NCI-H774 (cell line): ENCODE data around the gene ADK.
"Not testable (repeated sequence)": the region's sequence is repeated elsewhere in the genome, so short reads cannot be mapped to it uniquely, and the experiment has no call there.

Source experiments
- DNase-seq: peaks from one replicate; lab custom pipeline; 2025; lab: John Stamatoyannopoulos, UW

The ADK gene

DNA sequence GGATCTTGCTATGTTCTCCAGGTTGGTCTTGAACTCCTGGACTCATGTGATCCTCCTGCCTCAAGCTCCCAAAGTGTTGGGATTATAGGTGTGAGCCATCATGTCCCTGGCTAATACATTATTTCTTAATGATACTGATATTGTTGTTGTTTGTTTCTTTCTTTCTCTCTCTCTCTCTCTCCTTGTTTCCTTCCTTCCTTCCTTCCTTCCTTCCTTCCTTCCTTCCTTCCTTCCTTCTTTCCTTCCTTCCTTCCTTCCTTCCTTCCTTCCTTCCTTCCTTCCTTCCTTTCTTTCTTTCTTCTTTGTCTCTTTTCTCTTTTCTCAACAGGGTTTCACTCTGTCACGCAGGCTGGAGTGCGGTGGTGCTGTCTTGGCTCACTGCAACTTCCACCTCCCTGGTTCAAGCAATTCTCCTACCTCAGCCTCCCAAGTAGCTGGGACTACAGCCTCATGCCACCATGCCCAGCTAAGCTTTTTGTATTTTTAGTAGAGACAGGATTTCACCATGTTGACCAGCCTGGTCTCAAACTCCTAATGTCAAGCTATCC, 149.1 kb downstream of the ADK start:
- not testable (repeated sequence) for DNase-seq

GRCh38 chr10:74300666-74301065, 149.6 kb downstream of the ADK start:
- no peak for DNase-seq

DNA sequence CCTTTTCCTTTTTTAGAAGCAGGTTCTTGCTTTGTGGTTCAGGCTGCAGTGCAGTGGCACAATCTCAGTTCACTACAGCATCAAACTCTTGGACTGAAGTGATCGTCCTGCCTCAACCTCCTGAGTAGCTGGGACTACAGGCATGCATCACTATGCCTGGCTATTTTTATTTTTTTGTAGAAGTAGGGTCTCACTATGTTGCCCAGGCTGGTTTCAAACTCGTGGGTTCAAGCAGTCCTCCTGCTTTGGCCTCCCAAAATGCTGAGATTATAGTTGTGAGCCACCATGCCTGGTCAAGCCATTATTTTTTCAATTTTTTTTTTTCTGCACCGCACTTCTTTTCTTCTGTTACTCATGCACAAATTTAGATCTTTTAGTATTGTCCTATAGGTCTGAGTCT, 154.7 kb downstream of the ADK start:
- no peak for DNase-seq

- no peak for DNase-seq
These were observed 155.4 kb downstream of the ADK start for GRCh38 chr10:74306227-74306982.

- no peak for DNase-seq
These were observed 156.1 kb downstream of the ADK start for GRCh38 chr10:74307061-74307651.

DNA sequence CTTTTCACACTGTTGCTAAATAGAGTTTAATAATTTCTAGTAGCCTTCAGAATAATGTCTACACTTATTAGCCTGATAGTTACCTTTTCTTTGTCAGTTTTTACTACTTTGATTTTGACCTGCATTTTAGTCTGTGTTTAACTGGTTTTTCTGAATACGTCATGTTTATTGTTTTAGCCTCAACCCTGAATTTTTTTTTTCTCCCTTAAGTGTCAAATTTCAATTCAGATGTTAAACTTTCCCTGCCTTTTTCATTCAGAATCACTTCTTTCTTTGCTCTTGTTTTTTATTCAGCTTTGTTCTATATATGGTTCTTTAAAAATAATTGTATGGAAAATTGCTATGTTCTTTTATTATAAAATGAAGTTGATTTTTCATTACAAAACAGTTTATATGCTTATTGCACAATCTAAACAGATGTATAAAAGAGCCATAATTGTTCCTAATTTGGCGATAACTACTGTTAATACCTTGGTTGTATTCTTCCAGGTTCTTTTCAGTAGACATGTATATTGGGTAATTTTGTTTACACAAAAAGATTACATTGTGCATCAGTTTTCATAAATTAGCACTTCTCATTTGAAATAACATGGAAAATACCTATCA, 159.7 kb downstream of the ADK start:
- DNase-seq: no peak

- no peak for DNase-seq
These were observed 163.1 kb downstream of the ADK start for GRCh38 chr10:74314166-74314565.

DNA sequence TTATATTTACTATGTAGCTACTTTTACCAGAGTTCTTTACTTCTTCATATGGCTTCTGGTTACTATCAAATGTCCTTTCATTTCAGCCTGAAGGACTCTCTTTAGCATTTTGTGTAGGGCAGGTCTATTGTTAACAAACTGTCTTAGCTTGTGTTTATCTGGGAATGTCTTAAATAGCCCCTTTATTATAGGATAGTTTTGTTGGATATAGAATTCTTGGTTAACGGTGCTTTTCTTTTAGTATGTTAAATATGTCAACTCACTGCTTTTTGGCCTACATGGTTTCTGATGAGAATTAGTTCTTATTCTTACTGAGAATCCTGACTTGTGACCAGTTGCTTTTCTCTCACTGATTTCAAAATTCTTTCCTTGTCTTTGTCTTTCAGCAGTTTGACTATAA, 169.0 kb downstream of the ADK start:
- no peak for DNase-seq

GRCh38 chr10:74320717-74321116, 169.7 kb downstream of the ADK start:
- DNase-seq: no peak

DNA sequence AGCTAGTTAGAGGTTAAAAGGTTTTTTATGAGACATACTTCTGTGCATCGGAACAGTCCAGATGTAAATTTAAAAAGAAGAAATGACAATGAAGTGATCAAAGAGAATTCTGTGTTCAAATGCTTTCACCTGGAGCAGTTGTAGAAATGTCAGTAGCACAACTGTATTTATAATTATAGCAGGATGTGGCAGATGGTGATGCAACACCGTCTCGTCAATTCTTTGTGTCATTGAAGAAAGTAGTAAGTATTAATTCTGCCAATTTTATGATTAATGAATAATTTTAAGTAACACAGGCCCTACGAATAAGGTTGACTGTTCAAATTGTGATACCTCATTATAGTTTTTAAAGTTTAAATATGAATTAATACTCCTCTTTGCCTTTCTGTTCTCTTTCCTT, 171.1 kb downstream of the ADK start:
- no peak for DNase-seq

DNA sequence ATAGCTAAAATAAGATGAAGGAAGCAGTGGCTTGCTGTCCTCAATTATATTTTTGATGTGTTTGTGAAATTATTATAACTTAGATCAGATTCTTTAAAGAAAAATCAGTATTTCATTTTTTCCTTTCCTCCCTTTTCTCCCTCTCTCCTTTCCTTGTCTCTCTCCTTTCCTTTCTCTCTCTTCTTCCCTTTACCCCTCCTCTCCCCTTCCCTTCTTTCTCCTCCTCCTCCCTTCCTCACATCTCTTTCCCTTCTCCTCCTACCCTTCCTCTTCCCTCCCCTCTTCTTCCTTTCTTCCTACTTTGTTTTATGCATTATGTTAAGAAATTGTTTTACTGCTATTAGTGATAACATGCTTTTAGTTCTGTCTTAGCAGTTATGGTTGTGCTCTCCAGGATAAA, 171.5 kb downstream of the ADK start:
- no peak for DNase-seq

- DNase-seq: no peak
These were observed 177.4 kb downstream of the ADK start for GRCh38 chr10:74328388-74328787.

GRCh38 chr10:74329873-74330272, 178.9 kb downstream of the ADK start:
- DNase-seq: no peak

DNA sequence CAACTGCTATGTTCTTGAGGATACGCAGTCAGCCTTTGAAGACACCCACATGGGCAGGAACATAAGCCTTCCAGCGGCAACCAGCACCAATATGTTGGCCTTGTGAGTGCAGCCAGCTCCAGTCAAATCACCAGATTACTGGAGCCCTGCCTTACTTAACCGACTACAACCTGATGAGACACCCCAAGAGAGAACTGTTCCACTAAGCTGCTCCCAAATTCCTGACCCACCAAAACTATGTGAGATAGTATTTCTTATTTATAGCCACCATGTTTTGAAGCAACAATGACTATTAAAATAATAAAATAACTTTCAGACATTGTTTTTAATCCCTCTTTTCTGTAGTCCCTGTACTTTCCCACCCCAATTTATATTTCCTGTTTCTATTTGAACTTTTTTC, 179.6 kb downstream of the ADK start:
- DNase-seq: no peak

GRCh38 chr10:74332398-74332797, 181.4 kb downstream of the ADK start:
- no peak for DNase-seq

GRCh38 chr10:74333174-74333573, 182.2 kb downstream of the ADK start:
- DNase-seq: no peak

- no peak for DNase-seq
These were observed 183.2 kb downstream of the ADK start for GRCh38 chr10:74334221-74334620.

- DNase-seq: no peak
These were observed 184.5 kb downstream of the ADK start for GRCh38 chr10:74335501-74335900.

DNA sequence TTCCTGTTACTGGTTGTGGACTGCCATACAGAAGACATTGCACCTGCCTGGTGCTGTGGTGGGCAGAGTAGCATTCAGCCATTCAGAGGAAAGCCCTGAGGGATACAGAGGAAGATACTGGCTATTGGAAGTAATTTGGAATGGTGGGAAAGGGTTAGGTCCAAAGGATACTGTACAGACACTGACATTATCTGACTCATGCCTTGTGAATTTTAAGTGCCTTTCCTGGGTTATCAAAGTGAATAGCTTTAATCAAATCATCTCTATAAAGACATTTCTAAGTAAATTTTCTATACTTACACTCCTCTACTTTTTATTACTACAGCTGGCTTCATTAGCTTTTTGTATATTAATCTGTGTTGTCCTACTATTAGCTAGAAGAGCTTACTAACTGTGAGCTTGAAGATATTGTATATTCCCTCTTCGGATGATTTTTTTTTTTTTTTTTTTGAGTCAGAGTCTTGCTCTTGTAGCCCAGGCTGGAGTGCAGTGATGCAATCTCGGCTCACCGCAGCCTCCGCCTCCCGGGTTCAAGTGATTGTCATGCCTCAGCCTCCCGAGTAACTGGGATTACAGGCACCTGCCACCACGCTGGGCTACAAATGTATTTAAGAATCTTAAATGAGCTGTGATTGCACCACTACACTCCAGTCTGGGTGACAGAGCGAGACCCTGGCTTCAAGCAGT, 186.5 kb downstream of the ADK start:
- no peak for DNase-seq

DNA sequence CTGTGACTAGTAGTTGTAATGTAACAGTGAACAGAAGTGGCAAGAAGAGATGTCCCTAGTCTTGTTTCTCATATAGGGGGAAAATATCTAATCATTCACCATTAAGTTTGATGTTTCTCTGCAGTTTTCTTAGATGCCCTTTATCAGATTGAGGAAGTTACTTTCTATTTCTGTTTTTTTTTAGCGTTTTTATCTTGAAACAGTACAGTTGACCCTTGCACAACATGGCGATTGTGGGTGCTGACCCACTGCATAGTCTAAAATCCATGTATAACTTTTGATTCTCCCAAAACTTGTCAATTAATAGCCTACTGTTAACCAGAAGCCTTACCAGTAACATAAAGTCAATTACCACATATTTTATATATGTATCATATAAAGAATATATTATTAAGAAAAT, 192.0 kb downstream of the ADK start:
- no peak for DNase-seq

GRCh38 chr10:74343804-74344203, 192.8 kb downstream of the ADK start:
- DNase-seq: no peak

- no peak for DNase-seq
These were observed 193.3 kb downstream of the ADK start for GRCh38 chr10:74344306-74344705.

DNA sequence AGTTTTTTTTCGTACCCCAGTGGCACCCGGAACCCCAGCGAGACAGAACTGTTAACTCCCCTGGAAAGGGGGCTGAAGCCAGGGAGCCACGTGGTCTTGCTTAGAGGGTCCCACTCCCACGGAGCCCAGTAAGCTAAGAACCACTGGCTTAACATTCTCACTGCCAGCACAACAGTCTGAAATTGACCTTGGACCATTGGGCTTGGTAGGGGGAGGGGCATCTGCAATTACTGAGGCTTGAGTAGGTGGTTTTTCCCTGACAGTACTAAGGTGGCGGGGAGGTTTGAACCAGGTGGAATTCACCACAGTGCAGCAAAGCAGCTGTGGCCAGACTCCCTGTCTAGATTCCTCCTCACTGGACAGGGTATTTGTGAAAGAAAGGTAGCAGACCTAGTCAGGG, 196.5 kb downstream of the ADK start:
- DNase-seq: no peak
